HK-2 (cell line): ENCODE measurements around the gene HLX.

Source experiments
- DNase-seq: peaks from one replicate; pipeline ENCODE4 v3.0.0-alpha.2; 2018; ENCODE audit not compliant: unreplicated experiment

Gene HLX

GRCh38 chr1:220882061-220882891 is 3.0 kb downstream of the HLX start:
- no peak for DNase-seq

DNA sequence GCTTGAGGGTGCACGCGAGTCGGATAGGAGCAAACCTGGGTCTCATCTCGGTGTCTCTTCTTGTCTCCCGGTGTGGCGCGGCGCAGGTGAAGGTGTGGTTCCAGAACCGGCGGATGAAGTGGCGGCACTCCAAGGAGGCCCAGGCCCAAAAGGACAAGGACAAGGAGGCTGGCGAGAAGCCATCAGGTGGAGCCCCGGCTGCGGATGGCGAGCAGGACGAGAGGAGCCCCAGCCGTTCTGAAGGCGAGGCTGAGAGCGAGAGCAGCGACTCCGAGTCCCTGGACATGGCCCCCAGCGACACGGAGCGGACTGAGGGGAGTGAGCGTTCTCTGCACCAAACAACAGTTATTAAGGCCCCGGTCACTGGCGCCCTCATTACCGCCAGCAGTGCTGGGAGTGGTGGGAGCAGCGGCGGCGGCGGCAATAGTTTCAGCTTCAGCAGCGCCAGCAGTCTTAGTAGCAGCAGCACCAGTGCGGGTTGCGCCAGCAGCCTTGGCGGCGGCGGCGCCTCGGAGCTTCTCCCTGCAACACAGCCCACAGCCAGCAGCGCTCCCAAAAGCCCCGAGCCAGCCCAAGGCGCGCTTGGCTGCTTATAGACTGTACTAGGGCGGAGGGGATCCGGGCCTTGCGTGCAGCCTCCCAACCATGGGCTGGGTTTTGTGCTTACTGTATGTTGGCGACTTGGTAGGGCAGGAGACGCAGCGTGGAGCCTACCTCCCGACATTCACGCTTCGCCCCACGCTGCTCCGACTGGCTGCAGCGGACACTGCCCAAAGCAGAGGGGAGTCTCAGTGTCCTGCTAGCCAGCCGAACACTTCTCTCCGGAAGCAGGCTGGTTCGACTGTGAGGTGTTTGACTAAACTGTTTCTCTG is 5.1 kb downstream of the HLX start:
- DNase-seq, result no peak

- no peak for DNase-seq
Measured at GRCh38 chr1:220884981-220885918, 6.0 kb downstream of the HLX start.

DNA sequence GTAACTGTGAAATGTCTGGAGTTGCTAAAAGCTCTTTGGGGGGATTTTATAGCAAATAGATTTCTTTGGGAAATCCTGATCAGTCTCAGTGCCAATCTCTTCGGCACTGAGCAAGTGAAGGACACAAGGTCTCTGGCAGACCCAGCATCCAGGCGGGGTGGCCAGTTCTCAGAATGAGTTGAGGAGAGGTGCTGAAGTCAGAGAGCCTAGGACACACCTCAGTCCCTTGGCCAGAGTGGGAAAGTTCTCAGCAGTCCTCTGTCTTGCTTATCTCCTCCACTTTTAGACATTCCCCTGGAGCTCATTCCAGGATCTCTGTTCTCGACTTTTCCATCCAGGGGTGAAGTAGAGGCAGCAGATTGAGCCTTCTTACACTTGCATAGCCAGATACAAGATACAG is 6.7 kb downstream of the HLX start:
- DNase-seq, result no peak

GRCh38 chr1:220886470-220887201 is 7.4 kb downstream of the HLX start:
- no peak for DNase-seq

- DNase-seq, result no peak
Measured at GRCh38 chr1:220887202-220887519, 7.9 kb downstream of the HLX start.

GRCh38 chr1:220887520-220888416 is 8.5 kb downstream of the HLX start:
- DNase-seq, result no peak

DNA sequence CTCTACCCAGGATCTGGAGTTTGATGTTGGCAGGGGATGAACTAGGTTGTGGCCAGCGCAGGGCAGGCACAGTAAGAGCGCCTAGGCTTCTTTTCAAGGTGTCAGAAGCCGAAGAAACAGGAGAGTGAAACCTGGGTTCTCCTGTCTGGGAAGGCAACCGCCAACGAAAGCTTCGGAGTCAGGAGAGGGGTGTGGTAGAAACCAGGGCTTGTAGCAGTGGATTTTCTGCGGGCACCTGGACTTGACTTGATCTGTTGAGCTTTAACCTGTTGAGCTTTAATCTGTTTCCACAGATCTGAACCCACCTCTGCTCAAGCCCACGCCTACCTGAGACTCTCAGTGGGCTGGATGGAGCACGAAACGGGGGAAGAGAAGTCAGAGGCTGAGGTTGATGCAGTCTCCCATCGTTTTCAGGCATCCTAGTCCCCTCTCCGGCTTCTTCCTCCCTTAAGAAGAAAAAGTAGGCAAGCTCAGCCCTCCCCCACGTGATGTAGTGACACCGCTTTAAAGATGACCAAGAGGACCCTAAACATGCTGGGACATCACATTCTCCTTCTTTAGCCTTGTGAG is 9.3 kb downstream of the HLX start:
- no peak for DNase-seq

- no peak for DNase-seq
Measured at GRCh38 chr1:220889333-220889732, 10.1 kb downstream of the HLX start.

- no peak for DNase-seq
Measured at GRCh38 chr1:220889848-220890287, 10.6 kb downstream of the HLX start.

DNA sequence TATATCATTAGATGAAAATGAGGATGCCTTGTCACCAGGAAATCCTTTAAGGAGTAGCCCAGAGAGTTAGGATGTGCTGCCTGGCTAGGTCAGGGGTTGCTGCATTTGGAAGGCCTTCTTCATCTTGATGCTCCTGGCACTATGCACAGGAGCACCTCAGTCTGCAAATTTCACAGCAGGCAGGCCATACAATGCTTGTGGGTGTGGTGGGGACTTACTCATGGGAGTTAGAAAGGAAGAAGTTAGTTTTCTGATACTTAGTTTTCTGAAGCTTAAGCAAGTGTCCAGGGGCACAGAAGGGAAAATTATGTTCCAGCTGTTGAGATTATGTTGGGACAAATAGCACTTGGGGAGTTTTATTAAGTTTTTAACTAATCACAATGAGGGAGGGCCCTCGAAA is 11.4 kb downstream of the HLX start:
- no peak for DNase-seq

DNA sequence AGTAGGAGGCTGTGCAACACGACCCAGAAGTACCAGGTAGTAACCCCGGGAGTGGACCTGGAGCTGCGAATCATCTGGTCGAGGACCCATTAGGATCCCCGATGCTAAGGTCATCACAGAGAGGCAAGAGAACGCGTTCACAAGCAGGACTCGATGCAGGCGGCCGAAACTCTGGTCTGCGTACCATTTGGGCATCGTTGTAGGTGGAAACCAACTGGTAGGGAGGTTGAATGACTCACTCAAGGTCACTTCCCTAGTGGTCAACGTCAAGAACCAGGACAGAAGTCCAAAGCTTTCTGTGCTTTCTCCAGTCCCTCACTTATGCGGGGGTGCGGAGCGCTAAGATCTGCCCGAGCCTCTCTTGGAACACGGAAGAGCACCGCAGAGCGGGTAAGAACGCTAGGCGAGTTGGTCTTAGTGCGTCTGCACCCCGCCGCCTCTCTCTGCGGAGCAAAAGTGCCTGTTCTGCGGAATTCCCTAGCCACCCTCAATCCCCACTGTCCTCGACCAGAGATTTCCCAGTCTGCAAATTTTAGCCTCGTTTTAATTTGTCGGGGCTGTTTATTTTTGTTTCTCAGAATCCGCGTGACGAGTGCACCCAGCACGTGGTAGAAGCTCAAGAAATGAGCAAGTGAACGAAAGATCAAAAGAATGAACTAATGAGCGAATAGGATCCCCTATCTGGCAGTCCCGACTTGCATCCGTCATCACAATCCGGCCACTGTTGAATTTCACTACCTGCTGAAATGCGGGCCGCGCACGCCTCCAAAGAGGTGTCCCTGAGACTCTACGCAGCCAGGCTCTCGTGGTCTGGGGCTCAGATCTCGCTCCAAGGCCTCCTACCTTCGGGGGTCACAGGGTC is 12.2 kb downstream of the HLX start:
- DNase-seq, result no peak

DNA sequence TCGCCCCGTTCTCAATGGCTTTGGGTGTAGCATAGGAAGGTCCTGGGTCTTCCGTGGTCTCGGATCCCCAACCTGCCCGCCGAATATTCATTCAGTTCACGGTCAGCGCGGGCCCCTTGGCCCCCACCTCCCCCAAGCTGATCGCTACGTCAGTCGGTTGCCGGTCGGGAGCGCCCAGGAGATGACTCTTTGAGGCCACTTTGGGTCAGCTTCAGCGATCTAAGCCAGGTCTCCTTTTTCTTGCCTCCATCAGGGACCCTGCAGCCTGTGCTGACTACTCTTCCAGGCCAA is 12.8 kb downstream of the HLX start:
- no peak for DNase-seq

DNA sequence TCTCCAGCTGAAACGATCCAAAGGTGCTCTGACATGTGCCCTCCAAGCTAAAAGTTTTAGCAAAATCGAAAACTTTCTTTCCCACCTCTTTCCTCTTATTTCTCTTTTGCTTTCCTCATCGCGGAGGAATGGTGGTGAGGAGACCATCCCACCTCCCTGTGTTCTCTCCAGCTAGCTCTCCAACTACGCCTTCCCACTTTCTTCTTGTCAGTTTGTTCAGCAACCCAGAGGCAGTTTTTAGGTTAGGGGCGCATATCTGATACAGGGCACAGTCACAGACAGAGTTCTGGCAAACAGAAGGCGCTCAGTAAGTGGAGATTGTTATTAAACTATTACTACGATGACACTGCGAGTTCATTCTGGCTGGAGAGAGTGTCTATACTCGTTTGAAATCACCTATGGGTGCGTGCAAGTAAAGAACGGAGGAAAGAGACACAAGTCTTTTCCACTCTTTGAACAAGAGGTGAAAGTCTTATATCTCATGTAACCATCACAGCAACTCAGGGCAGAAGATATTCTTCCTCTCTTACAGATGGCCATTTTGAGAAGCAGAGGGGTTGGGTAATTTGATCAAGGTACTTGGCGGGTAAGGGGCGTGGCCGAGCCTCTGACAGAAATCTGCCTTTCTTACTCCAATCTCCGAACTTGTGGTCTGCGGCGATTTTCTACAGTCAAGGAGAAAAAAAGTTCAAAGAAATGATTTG is 13.9 kb downstream of the HLX start:
- DNase-seq, result no peak

- no peak for DNase-seq
Measured at GRCh38 chr1:220893701-220894024, 14.4 kb downstream of the HLX start.

DNA sequence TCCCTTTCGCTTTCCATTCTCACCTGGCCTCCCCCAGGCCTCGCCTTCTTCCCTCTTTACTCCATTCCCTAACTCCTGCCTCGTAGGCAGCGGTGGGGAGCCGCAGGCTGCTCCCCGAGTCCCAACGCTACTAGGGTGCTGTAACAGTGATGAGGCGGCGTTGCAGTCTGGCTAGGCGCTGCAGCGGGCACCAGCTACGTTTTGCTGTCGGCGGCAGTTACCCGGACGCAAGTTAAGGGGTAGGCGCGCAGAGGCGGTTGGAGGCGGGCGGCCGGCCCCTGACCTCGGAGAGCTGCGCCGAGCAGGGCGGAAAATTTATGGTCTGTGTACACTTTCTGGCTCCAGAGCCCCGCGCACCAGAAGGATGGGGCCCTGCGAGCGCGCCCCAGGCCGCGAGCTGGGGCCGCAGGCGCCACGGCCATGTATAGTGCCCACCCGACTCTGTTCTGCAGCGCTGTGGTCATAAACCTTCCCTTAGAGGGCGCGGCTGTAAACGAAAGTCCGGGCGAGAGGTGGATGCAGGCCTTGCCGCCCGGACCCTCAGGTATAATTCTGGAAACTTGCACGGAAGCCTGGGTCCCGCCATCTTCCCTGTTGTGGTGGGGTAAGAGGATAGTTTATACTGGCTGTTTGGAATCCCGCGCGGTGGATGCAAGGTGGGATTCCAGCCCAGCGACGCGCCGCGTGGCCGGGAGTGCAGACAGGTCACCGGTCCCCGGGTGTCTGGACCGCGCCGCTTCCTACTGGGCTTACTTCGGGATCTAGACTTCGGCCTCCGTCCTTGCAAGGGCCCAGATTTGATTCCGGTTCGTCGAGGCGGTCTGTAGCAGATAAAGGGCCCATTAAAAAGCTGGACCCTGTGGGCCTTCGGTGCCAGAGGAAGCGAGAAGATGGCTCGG is 15.0 kb downstream of the HLX start:
- DNase-seq, result no peak

DNA sequence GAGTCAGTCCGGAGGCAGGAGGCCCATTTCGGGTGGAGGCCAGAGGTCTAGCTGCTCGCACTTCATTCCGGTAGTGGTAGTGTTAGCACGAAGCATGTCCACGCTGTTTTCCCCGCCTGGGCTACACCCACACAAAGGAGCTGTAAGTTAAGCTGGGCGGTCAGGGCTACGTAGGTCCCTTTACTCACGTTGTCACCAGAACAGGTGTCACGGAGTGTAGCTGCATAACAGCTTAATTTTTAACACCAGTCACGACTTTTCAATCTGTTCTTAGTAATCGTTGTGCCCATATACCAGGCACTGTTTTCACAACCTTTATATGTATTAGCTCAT is 15.6 kb downstream of the HLX start:
- no peak for DNase-seq

DNA sequence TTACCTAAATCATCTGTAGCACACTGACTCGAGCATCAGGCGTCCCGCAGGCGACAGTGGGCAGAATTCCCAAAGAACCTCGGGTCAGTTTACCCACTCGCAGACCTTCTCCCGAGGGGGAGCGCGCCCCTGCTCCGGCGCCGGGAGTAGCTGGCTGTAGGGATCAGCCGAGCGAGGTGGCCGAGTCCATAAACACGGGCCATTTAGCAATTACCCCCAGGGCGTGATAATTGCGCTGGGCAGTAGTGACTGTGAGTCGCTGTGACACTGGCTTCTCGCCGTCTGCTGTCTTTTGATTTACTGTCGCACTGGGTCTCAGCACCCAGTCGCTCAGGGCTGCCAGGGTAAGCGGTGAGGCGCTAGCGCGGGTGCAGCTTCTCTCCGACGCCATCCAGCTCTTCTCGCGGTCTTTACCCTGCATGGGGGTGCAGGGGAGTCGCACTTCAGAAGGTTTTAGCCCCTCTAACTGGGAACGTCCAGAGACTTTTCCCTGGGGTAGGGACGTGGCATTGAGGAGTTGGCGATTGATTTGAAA is 16.2 kb downstream of the HLX start:
- DNase-seq, result no peak
